Activated CD8-positive, alpha-beta memory T cell treated with anti-CD3 and anti-CD28 coated beads for 24 hours (primary cell): ENCODE data around the gene SYNRG.

Experiments used
- DNase-seq: peaks from one replicate; pipeline ENCODE4 v3.0.0-alpha.2; 2020

SYNRG gene

DNA sequence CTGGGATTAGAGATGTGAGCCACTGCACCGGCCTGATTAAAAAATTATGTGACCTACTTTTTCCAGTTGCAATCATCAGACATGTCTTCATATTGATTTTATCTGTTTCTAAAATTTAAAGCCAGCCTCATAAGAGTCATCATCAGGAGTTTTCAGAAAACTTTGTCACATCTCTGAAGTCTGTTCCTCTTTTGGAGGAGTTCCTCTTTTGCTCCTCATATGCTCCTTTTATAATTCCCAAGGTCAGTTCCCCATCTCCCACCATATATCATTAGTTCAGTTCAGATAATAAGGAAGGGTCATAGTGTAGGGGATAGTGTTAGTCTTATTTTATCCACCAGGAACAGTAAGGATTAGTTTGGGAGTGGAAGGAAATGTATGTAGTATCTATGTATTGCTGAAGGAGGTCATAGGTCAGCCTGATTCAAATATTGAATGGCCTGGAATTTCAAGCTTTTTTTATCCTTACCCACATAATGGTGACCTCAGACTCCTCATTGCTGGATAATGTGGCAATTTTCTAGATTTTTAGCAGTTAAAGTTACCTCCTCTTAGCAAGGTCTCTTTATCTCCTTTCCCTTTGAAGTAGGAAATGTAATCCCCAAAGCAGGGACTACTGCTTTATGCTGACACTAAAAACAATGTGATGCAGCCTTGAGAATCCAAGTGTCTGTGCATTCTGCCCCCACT lies 133.3 kb downstream of the SYNRG start:
- no peak for DNase-seq

DNA sequence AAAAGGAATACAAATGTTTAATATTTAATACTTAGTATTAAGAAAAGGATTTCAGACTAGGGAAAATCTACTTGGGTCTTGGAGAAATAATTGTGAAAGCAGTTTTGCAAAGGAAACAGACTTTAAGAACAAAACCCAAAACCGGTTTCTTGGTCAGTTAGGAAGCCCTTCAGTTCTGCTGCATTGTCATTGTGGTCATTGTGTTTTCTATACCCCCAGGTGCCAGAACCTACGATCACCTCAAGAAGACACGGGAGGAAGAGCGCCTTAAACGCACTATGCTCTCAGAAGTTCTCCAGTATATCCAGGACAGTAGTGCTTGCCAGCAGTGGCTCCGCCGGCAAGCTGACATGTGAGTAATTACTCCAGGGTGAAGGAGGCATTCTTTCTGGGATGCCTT lies 139.0 kb downstream of the SYNRG start:
- no peak for DNase-seq

DNA sequence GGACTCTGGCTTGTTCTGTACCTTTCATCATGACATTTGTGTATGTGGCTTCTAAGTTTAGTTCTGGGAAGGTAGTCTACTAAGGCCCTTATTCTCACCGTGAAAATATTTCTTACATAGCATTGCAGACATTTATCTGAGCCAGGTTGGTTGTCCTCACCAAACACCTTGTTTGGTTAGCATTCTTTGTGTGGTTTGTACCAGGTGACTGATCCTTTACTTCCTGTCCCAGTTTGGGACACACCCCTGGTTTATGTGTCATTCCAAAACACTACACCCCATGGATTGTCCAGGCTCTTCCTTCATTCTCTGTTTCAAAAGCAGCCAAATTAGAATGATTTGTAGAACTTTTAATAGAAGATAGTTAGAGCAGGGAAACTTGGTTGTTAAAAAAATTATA lies 142.7 kb downstream of the SYNRG start:
- DNase-seq: no peak

DNA sequence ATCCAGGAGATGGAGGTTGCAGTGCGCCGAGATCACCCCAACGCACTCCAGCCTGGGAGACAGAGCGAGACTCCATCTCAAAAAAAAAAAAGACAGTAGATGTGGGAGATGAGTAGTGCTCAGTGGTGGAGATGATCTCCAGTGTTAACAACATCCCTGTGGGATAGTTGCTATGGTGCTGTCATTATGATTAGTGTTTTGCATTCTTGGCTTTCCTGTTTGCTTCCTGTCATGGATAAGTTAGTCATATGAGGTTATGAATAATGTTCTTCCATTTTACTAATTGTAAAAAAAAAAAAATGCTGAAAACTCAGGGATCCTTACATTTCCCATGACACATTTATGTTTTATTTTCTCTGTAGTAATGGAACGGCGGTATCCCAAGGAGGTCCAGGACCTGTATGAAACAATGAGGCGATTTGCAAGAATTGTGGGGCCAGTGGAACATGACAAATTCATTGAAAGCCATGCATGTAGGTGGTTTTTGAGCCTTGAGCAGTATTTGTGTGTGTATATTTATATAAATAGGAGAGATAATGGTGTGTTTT lies 144.1 kb downstream of the SYNRG start:
- DNase-seq: no peak
